NCI-H2171 (cell line): ENCODE measurements around the gene KBTBD12.

Source experiments
- DNase-seq: peaks from one replicate; lab custom pipeline; 2025; lab: John Stamatoyannopoulos, UW

KBTBD12 gene

DNA sequence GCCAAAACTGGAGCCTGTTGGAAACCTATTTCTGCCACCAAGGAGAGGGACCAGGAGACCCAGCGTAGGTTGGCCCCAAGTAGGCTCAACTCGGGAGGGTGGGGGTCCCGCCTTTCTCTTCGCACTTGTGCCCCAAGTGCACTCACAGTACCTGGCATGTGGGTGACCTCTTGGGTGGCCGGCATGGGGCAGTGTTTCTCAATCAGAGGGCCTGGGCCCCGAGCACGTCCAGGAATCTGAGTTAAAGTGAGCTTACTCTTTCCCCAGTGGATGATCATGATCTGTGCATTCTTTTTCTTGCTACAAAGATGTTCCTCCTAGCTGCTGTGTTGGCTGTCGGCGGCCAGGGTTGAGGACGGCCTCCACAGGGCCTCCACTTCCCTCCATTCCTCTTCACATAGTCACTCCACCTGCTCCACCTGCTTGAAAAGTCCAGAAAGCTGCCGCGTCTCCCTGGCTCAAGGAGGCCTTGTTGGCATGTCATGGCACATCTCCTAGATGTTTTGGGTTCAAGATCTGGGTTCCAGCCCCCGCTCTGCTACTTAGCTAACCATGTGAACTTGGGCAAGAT, 70.7 kb downstream of the KBTBD12 start:
- DNase-seq: no peak

DNA sequence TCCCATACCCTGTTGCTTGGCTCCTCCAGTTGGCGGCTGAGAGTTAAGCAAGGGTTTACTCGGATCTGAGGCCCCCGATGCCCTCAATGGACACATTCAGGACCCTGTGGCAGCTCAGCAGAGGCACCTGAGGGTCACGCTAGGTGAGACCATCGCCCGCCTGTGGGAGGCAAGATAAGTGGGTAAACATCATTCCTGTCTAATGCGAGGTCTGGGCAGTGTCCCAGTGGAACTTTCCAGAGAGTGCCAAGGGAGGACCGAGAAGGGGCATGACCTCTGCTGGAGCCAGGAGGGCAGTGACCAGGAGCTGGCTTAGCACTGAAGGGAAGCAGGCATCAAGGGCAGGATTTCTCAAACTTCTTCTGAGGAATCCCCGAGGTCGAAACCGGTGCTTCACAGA, 71.8 kb downstream of the KBTBD12 start:
- DNase-seq: no peak

DNA sequence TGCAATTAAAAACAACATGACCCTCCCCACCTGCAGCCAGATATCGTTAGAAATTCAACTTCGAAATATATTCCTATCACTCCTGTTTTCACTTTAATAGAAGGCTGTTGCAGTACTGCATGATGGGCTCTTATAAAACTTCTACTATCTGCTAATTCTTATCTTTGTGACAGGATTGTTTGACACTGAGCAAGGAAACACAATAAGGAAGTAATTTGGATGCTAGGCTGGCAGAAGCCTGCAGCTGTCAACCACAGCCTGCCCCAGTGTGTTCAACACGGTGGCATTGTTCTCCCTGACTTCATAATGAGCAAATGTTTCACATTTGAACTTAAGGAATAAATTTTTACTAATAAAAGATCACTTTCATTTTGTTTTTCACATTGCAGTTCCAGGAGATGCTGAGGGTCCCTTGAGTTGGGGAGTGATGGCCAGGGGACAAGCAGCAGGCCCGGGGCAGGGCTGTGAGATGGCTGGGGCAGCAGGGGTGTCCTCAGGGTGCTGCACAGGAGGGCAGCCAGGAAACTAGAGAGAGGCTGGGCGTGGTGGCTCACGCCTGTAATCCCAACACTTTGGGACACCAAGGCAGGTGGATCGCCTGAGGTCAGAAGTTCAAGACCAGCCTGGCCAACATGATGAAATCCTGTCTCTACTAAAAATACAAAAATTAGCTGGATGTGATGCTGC, 72.4 kb downstream of the KBTBD12 start:
- DNase-seq: no peak

DNA sequence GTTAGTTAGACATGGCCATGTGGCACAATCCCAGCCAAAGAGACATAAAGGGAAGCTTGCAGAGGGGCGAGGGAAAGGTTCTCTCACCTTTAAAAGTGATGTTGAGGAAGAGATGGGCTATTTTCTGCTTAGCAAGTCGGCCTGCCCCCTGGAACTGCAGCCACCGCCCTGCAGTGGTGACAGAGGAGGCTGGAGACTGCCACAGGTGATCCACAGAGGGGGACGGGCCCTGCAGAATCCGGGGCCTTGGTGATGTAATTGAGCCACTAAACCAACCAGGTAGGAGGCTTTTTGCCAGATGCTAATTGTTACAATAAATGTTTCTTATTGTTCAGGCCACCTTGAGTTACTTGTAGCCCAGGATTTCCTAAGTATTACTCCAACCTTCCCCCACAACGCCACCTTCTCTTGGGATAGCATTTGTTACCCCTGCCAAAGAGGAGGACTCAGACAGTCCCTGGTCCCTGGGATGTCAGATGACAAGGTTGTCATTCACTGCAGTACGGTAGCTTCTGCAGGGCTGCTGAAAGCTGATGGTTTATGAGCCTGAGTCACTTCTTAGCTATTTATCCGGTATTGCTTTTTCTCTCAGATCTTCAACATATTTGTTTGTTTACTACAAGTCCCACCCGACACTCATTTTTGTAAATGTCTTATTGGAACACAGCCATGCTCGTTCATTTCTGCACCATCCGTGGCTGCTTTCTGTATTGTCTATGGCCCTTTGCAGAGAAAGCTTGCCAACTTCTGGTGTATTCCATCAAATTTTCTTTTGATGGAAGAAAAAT, 73.9 kb downstream of the KBTBD12 start:
- no peak for DNase-seq

DNA sequence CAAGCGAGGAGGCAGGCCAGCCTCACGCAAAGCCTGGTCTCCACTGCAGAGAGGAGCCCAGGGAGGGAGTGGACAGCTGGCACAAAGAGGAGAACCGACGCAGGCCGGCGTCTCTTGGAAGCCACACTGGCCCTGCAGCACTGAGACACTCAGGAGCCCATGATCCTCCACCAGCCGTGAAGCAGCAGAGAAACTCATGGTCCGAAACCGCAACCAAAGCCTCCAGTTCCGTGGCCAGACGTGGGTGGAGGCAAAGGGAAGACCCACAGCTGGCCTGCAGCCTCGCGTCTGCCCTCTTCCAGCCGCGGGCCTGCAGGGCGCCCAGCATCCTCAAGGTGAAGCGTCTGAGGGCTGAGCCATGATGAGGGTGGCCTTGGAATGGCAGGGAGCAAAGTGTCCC, 75.0 kb downstream of the KBTBD12 start:
- no peak for DNase-seq

DNA sequence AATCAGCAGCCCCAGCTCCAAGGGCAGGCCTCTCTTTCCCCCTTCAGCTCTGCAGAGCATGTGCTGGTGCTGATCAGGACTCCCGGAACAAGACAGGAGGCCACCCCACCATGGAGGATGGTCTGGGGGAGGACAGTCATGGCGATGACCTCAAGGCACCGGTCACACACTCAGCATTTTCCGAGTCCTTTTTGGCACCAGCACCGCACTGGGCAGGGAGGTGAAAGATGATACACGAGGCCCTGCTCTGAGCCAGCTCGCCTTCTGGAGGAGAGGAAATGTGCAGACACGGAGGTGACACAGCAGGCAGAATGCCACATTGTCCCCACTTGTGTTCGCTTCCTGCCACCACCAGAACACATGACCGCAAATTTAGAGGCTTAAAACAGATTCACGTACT, 75.4 kb downstream of the KBTBD12 start:
- DNase-seq: no peak

DNA sequence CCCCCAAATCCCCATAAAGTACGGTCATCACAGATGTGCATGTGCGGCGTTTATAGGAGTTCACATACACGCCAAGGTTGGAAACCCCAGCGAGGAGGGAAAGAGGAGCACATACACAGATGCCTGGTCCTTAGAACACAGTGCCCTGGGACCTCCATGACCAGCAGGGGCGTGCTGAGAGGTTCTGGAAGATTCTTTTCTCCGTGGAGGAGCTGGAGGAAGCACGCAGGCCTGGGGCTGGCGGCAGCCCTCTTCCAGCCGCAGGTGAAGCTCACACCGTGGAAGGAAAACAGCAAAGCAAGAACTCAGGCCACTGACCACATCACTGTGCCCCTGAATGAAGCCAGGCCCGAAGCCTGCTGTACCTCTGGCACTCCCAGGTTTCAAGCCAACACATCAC, 76.2 kb downstream of the KBTBD12 start:
- no peak for DNase-seq

DNA sequence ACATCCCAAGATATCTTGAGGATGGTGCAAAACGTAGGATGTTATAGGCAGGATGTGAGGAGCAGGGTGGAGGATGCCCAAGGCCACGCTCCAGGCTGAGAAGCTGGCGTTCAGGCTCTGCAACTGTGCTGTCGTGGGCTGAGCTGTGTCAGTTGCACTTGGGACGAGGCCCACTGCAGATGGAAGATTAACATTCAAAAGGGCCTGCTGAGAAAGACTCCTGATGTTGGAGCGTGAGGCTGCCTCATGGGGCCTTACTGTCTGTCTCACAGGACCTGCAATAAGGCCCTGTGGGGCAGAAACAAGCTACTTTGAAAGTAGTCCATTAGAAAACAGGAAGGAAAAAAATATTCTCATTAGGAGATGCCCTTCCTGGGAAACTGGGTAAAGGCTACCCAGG, 76.6 kb downstream of the KBTBD12 start:
- no peak for DNase-seq

DNA sequence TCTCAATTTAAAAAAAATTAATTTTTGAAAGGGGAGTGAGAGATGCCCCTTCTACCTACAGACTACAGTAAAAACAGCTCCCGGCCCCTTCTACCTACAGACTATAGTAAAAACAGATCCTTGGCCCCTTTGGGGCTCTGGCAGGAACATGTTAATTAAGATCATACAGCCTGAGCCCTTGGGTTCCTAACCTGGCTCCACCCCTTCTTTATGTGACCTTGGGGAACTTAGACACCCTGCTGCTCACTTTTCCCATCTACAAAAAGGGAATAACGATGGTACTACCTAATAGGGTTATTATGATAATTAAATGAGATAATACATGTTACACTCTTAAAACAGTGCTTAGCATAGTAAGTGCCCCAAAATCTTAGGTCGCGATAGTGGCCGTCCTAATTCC, 77.1 kb downstream of the KBTBD12 start:
- no peak for DNase-seq

DNA sequence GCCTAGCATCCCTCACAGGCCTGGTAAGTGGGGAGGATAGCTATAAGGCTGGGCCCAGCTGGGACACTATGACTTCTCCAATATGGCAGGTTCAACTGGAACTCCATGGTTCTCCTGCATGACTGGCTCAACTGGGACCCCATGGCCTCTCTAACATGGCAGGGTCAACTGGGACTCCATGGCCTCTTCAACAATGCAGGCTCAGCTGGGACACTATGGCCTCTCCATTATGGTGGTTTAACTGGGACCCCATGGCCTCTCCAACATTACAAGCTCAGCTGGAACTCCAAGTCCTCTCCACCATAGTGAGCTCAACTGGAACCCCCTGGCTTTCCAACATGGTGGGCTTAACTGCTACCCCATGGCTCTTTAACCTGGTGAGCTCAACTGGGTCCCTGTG, 79.0 kb downstream of the KBTBD12 start:
- DNase-seq: no peak

DNA sequence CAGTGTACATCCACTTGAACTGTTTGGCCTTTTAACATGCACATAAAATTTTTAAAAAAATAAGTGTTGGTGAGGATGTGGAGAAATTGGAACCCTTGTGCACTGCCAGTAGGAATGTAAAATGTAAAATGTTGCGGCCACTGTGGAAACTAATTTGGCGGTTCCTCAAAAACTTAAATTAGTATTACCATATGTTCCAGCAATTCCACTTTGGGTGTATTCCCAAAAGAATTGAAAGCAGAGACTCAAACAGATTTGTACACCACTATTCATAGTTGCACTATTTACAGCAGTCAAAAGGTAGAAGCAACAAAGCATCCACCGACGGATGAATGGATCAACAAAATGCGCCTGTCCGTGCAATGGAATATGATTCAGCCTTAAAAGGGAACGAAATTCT, 82.0 kb downstream of the KBTBD12 start:
- peak; percentile 5 for DNase-seq

DNA sequence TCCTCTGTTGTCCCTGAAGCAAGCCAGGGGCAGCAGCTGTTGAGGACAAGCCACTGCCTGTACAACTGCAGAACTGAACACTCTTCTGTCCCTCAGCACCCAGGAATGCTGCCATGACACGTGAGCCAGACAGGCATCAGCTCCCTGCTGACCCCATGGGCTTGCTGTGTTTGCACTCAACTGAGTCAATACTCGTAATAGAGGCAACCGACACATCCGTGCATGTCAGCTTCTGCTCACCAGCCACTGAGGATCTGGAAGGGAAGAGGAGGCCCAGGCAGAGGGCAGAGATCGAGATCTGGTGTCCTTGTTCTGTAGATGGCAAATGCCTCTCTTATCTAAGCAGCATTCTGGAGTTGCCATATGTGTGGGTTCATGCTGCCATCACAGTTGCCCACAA, 82.9 kb downstream of the KBTBD12 start:
- no peak for DNase-seq

DNA sequence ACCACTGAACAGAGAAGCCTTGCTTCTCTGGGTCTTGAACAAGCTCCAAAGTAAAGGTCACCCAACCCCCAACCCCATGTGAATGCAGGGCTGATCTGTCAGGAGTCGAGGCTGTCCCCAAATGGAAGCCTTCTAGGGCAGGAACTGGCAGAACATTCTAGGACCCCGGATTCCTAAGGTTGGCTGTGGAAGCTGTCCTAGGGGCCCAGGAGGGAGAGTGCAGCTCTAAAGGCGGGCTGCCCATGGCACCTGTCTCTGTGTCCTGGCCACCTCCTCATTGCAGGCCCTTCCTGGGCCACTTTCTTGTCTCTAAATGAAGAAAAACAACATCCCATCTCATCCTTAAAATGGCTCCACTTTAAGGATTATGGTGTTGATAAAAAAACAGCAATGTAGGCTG, 83.6 kb downstream of the KBTBD12 start:
- DNase-seq: no peak

DNA sequence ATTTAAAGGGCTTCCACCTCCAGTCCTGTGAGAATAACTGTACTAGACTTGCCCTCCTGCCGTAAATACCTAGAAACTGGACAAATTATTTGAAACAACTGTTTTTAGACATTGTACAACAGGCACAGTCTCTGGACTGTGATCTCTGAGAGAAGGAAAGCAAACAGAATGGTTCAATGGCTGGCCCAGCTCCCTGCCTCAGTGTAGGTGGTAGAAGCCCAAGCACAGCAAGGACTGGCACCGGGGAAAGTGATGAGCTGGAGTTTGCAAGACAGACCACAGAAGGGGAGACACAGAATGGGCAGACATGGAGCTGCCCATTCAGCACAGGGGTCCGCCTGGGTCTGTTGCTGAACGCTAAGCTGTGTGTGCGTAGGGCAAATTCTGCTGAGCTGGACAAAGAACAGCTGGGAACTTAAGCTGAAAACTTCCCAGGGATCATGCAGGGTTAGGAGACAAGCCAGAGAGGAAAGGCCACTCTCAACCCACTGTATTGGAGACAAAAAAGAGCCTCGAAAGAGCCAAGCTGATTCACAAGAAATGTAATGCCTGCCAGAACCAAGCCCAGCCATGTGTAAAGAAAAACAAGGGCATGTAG, 84.6 kb downstream of the KBTBD12 start:
- DNase-seq: no peak

DNA sequence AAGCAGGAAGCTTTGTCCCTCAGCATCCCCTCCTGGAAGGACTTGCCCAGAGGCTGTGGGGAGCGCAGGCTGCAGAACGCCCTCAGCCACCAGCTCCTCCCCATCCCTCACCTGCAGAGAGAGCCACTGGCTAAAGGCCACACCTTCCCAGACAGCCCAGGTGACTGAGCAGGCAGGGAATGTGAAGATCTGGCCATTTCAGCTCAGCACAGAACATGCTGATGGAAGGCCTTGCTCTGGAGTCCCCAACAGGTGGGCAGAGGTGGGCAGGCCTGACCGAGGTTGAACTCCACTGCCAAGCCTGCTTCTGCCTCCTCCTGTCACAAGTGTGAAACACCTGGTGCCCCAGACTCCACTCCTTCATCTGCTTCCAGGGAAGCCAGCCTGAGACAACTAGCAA, 86.5 kb downstream of the KBTBD12 start:
- no peak for DNase-seq

DNA sequence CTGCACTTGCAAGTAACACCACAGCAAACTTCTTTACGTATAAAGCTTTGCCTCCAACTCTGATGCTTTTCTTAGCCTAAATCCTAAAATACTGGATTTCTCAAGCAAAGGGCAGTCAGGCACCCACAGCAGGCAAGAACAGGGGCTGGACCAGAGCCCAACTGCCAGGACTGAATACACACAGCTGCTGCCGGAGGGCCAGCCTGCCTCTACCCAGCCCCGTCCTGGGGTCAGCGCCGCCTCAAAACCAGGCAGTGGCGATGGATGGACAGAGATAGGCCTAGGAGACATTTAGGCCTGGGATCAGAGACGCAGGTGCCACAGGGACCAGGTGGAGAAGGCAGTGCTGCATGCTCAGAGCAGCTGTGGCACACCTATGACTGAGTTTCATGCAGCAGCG, 89.6 kb downstream of the KBTBD12 start:
- no peak for DNase-seq

DNA sequence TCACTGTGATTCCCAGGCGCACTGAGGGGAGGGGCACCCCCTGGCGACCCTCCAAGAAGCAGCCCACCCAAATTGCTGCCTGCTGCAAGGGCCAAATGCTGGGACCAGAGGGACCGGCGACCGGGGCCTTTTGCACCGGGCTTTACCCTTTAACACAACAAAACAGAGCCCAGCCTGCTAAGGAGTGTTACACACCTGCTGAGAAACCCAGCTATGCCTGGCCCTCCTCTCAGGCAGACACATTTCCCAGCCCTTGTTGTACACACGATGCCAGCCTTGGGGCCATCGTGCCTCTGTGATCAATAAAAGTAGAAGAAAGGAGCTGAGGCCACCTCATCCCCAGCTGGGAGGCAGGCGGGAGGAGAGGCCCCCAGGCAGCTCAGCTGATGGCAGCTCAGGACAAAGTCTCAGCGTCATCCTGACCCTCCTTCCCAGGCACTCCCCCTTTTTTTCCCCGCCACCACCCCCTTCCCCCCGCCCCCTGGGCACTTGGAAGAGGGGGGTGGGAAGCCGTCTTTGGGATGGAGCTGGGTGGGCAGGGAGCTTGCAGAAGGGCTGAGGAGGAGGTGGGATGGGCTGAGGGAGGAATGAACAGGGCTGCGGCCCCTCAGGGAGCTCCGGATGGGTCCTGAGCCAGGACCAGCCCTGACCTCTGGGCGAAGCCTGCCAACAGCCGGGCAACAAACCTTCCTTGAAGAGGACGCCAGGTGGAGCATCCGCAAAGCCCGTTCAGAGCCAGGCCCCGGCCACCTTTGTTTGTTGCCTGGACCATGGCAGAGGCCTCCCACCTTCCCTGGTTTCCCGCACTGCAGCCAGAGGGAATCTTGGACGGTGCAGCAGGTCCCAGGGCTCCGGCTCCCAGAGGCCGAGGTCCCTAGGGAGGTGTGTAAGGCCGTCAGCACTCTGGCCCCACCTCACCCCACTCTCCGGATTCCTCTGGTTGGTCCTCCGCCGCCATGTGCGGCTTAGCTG, 91.3 kb downstream of the KBTBD12 start:
- no peak for DNase-seq

DNA sequence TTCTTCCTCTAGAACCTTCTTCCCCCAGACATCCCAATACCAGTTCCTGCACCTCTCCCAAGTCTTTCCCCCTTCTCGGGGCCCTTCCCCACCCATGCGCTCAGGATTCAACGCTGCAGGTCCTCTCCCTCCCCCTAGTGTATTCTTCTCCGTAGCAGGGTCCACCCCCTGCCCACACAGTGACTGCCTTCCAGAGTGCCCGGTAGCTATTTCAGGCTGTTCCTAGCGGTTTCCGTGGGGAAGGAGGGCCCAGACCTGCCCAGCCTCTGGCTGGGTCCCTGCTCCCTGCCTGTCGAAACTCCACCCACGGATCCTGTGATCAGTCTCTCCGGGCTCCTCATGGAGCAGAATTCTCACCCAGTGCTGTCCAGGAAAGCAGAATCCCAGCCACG, 92.0 kb downstream of the KBTBD12 start:
- no peak for DNase-seq

DNA sequence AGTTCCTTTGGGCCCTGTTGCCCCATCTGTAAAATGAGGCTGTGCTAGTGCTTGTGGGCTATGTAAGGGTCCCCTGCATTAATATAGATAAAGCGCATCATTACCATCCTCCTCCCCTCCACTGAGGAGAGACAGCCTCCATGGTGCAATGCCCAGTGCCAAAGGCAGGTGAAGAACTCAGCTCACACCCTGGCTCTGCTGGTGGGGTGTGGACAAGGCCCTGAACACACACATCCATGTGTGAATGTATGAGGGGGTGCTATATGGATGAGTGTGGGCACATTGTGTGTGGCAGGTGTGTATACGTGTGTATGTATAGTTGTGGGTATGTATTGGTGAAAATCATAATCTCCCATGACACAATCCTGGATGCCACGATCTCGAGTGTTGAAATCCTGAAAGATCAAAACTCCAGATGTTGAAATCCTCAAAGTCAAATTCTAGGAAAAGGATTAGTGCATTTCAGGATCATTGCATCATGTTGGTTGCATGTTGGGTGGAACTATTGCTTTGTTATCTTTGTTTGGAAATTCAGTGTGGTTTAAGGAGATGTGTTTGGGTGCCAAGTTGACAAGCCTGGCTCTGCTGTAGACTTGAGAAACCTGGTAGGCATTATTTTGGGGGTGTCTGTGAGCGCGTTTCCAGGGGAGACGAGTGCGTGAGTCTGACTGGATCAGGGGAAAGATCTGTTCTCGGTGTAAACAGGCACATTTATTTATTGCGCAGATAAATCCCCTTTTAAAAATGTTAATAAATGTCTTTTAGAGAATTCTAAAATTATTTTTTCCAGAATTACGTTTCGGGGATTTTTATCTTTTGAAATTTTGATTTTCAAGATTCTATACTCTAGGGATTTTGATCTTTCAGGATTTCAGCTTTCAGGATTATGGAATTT, 95.2 kb downstream of the KBTBD12 start:
- DNase-seq: no peak

DNA sequence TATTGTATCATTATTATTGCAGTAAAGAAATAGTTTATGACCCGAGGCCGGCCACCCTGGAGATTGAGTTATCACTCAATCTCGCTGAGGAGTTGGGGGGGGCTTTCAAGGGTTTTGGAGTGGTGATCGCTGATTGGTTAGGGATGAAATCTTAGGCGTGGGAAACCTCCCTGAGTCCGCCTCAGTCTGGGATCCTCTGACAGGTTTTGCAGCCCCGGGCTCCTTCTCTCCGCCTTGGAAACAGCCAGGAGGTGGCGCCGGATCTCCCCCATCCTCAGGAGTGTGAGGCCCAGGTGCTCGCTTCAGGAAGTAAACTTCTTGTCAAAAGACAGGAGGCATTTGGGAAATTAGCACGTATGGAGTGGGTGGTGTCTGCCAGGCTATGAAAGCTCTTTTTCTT, 96.1 kb downstream of the KBTBD12 start:
- peak; percentile 67 for DNase-seq

DNA sequence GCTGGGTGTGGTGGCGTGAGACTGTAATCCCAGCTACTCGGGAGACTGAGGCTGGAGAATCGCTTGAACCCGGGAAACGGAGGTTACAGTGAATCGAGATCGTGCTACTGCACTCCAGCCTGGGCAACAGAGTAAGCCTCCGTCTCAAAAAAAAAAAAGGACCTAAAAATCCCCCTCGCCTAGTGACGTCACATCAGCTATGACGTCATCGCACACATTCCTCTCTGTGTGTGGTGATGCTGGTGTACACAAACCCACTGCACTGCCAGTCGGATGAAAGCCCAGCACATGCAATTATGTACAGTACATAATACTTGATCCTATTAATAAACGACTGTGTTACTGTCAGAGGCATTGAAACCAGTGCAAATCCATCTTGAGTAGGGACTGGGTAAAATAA, 97.0 kb downstream of the KBTBD12 start:
- DNase-seq: no peak
